GM18520 (cell line): ENCODE data around the gene RUNX2.

Source experiments
- ATAC-seq: cut with Tn5 transposase; IDR thresholded peaks from one replicate; pipeline ENCODE4 v1.9.1; 2021; ENCODE audit not compliant: unreplicated experiment

Gene RUNX2

DNA sequence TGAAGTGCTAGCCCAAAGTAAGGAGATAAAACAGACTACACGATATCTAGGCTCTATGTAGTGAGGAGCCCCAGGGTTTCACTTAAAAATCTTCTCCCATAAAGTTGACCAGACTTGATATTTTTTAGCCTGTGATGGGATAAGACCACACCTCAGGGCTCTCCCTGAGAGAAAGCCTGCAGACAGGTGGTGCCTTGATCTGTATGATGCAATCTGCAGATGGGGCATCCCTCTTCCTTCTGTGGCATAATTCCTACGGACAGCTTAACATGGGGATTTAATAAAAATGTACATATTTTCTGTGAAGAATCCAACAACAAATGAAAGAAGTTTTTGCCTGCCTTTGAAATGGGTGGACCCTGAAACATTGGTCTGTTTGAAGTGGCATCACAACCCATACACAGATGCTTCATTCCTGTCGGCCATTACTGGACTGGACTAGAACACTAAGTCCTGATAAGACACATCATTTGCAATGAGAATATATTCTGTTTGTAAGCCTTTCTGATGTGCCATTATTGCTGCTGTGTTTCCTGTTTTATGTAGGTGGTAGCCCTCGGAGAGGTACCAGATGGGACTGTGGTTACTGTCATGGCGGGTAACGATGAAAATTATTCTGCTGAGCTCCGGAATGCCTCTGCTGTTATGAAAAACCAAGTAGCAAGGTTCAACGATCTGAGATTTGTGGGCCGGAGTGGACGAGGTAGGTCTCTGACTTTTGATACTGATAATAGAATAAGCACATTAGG is 103.4 kb downstream of the RUNX2 start:
- ATAC-seq: no peak

DNA sequence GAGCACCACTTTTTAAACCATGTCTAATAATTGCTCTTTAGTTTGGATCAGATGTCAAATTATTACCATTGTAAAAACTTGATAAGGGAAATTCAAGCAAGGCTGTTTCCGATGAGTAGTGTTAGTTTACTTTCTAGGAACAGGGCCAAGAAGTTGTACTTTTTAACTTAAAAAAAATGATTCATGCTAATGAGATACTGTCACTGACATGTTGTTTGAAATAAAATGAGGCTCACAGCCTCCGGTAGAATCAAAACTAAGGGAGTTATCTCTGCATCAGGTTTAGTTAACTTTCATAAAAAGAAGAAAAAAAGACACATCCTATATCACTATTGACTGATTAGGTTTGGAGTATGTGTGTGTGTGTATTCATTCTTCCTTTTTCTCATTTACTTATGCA is 104.8 kb downstream of the RUNX2 start:
- no peak for ATAC-seq

DNA sequence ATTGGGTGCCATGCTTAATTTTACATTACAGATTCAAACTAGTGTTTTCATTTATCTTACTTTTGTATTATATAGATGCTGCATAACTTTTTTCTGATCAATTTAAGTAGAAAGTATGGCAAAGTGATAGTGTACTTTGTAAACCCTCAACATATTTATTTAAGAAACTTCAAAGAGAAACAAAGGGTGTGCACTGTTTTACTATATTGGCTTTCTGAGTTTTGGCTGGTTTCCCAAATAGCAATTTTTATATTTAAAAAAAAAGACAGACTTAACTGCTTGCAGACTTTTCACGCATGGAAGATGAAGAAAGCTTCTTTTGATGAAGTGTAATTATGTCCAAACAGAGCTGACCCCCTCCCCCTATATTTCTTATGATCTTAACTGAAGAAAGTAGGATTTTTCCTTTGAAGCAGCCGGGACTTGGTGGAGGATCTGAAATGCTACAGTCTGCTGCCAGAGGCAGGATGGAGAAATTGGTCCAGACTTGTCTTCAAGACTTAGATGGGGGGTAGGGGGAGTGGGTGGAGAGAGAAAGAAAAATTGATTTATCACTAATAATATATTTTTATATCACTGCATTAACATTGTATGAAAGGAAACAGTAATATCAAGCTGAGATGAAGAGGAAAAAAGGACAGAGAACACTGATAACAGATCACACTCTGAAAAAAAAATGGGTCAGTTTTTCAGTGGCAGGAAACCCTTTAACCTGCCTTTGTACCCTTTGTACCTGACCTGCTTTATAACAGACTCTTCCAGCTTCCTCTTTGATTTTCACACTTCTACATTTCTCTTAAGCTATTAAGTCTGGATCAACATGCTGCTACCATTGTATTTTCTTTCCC is 105.6 kb downstream of the RUNX2 start:
- ATAC-seq: no peak

DNA sequence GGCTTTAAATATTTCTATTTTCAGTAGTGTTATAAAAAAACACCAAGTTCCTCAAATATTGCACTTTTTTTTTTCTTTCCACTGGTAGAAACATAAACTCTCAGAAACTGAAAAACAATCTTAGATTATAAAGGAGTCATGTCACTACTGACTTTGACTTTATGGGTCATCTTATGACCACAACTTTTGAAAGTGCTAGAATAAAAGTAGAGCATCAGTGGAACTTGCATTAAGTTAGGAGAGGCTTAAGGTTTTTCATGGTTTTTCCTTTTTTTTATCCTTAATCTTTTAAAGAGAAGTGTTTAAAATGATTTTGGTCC is 106.2 kb downstream of the RUNX2 start:
- no peak for ATAC-seq

- ATAC-seq: peak; percentile 54
These were observed 108.7 kb downstream of the RUNX2 start for GRCh38 chr6:45436544-45437438.

DNA sequence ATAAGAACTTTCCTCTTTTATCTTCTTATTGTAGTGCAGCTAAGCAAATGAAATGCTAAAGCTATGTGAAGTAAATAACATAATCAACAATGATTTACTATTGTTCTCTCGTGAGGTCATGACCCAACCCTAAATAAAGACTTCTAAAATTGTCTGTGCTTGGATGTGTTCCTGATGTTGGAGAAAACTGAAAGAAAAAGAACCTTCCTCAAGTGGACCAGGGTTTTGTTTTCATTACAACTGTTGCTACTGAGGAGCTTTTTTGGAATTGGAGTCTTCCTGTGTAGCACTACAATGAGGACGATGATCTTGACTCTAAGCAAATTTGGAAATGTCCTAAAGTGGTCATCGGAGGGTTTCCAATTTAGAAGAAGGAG is 109.3 kb downstream of the RUNX2 start:
- no peak for ATAC-seq

GRCh38 chr6:45438151-45438550 is 110.0 kb downstream of the RUNX2 start:
- no peak for ATAC-seq

DNA sequence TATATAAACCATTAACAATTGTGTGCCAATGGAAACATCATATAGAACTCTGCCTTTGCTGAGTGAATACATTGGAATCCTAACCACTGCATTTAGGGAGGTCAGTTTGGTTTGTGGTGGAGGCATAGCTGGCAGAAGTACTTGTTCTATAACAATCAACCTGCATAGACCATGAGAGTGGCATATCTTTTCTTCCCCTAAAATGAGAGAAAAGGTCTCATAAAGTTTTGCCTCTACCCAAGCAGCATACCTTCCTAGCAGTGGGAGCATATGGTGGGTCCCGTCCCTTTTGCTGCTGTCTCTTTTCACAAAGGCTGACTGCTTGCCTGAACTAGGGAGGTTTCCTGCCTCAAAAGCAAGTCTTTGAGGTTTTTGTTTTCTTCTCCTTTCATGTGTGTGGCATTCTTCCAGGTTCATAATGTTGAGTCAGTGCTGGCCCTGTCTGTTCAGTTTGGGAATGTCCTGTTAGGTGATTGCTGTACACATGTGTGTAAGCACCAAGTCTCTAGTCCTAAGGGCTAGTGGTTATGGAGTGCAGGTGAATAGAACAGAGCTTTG is 110.8 kb downstream of the RUNX2 start:
- ATAC-seq: no peak

GRCh38 chr6:45439459-45439858 is 111.3 kb downstream of the RUNX2 start:
- no peak for ATAC-seq

GRCh38 chr6:45439861-45440388 is 111.8 kb downstream of the RUNX2 start:
- no peak for ATAC-seq

DNA sequence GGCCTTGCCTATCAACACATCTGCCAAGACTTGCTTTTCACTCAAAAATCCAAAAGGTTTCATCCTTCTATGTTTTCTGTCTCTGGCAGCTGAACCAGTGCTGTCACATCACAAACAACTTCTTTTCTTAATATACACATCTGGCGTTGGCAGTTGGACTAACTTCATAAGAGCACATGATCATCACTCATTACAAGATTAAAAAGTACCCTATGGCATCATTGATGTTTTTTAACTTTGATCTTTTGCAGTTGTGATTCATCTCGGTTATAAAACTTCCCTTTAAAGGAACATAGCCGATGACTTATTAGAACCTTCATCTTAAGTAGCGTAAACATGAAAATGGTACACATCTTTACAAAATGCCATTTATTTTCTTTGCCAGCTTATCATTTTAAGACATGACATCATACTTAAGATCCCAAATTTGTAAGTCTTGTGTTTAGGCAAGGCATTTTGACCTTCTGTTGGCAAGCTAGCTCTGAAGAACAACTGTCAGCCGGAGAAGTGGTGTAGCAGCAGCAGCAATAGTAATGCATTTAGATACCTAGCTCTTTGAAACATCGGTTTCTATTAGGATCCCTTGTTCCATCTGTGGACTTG is 113.8 kb downstream of the RUNX2 start:
- ATAC-seq: no peak

DNA sequence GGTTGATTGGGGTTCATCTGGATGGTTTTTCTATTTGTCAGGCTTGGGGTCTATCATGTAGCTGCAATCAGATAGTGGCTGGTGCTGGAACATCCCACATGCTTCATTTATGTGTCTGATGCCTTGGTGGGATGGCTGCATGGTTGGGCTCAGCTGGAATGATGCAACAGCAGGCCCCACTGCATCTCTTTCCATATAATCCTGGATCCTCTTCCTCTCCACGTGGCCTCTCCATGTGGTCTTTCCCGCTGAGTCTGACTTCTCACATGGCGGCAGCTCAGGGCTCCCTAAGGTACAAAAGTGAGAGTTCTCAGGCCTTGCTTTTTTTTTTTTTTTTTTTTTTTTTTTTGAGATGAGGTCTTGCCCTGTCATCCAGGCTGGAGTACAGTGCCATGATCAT is 114.6 kb downstream of the RUNX2 start:
- ATAC-seq: no peak

- ATAC-seq: no peak
These were observed 117.2 kb downstream of the RUNX2 start for GRCh38 chr6:45445364-45445748.

GRCh38 chr6:45445749-45446549 is 117.8 kb downstream of the RUNX2 start:
- no peak for ATAC-seq

DNA sequence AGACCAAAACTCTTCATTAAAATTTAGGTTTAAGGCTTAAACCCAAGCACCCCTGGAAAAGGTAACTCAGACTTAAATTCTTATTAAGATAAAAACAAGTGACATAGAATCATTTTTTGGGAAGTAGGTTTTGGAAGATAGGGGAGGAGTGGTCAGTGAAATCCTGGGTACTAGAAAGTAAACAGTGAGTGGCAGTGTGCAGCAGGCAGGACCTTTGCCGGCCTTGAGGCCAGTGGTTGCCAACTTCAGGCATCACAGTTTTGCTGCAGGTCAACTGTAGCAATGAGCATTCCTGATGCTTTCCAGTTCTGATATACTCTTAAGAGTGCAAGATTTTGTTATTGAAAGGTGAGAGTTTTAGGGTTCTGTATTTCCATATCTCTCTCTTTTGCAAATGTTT is 118.9 kb downstream of the RUNX2 start:
- ATAC-seq: no peak

DNA sequence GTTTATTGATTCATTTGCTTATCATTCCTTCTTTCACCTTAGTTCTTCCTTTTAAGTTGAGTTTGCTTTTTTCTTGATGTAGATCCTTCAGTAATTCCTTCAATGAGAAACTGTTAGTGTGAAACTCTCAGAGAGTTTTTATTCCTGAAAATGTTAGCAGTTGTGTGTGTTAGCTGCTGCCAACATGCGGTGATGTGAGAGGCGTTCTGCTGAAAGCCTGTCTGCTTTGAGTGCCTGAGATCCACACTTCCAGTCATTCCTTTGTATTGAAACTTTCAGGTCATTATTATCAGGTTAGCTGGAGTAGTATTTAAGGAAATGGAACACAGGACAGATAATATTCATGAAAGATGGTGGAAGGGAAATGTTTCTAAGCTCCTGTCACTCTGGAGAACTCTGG is 119.6 kb downstream of the RUNX2 start:
- ATAC-seq: no peak

DNA sequence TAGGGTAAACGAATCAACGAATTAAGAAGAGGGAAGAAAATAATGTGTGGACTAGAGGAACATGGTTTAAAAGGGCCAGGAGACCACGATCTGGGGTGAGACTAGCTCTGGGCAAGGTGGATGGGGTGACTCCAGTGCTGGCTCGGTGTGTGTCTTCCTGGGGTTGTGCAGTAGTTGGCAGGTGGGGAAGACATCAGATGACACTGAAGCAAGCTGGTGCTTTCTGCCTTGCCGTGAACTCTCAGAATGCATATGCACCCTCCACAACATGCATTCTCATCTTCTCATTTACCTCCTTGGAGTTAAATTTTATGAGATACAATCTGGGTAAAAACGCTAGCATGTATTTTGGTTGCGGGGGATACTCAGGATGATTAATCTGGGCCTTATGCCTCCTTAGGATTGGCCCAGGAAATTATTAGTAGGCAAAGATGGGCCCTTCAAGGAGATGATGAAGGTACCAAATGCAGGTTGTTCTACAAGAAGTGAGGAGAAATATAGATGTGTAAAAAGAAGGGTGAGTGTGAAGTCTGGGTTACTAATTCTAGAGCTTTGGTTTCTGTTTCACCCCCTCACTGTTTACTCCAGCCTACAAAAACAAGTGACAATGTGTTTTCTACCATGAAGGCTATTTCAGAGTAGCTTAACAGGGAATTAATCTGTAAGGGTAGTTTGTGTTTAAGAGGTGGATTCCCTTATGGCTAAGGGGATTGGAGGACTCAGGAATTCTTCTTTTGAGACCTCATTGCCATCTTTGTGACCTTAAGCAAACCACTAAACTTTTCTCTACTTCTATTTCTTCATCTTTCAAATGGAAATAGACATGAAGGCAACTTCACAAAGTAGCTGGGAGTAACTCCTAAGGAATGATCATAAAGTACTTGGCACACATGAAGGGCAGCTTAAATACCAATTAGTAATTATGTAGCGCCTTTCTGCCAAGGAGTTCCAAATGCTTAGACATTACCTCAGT is 120.6 kb downstream of the RUNX2 start:
- ATAC-seq: no peak

- no peak for ATAC-seq
These were observed 122.0 kb downstream of the RUNX2 start for GRCh38 chr6:45450132-45450531.

DNA sequence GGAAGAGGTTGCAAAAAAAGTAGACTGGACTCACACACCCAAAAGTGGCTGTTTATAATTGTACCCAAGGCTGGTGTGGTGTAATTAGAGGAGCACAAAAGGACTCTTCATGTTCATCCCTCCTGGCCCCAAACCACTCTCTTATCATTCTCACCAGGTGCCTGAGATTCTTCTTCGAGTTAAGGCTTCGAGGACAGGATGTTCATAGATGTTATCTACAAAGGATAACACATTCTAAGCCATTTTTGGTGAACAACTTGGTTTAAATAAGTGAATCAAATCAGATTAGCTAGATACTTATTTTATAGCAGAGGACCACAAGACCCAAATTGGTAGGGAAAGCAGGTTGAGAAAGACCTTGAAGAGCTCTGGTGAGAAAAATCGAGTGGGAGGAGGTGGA is 122.7 kb downstream of the RUNX2 start:
- no peak for ATAC-seq
